ENCODE measurements around the gene ARF6. TPM values are rescaled to one million over a fixed set of nuclear protein-coding genes. Genes with fewer than 3 reads are reported as not detected.

The ARF6 gene
- total and polyA plus RNA-seq, 10 of the 15 experiments (the other 5 are each of a cell fraction or from before 2014, with no cell fraction given): 46.8 to 128 (median 71.9) TPM

- no peak for TF ChIP-seq HSF1 (IDR thresholded peaks at IDR 0.05; ENCODE audit: low read depth, low read length)
Observed at GRCh38 chr14:49867831-49868719, 24.8 kb upstream of the ARF6 start (continued).

GRCh38 chr14:49868720-49869114, 24.2 kb upstream of the ARF6 start:
- SMC1A ChIA-PET (ENCODE audit: uncharacterized antibody, unreplicated experiment): interaction anchor here (0.8 to 11.4 kb wide), 20 partner anchors 9 to 248 kb away, joined by 3 to 91 read pairs (median 6); partner anchors contain the start of genes MGAT2, NEMF and RPL36AL
- H3K36me3 ChIP-seq (ENCODE audit: control insufficient read depth in 2 of 2, insufficient read depth in 2 of 2, low read length in 1 of 2): no peaks in the 10 kb centered on the region
- FAIRE-seq (no peak), DNase-seq (ENCODE audit: low read depth, low spot score) (no peak), ATAC-seq (no peak)
- no peaks in the 10 kb centered on the region for H3K9me3 ChIP-seq (replicated peaks; ENCODE audit: control insufficient read depth, insufficient read depth, low read length)
- H2AFZ ChIP-seq (ENCODE audit: control insufficient read depth, low read depth, low read length): peak overlapping the region; percentile 78
- in situ Hi-C loops (cut with MboI): loop anchor here (10.0 kb wide), 1 partner anchor 226 kb away; no protein-coding TSS in a partner anchor
- CTCF ChIA-PET: interaction anchor here (0.7 to 13.8 kb wide), 16 partner anchors 11 to 233 kb away, joined by 3 to 243 read pairs (median 6); partner anchors contain the start of genes ARF6 and NEMF
- H4K20me1 ChIP-seq (ENCODE audit: control insufficient read depth, insufficient read depth): no peaks in the 10 kb centered on the region
- under 1% methylated on average over 5 of the region's 5 CpGs for WGBS (ENCODE audit: insufficient coverage, insufficient replicate concordance, low lambda C conversion rate, missing lambda C conversion rate)
- intact Hi-C loops (cut with micrococcal nuclease; ENCODE audit: unreplicated experiment): loop anchor here (1.0 to 2.0 kb wide), 3 partner anchors 25 to 219 kb away; partner anchors contain the start of gene ARF6
- H3K4me2 ChIP-seq (ENCODE audit: control insufficient read depth, insufficient read depth): peak overlapping the region; percentile 91
- H3K9ac ChIP-seq (ENCODE audit: control insufficient read depth, insufficient read depth, low read length): peak overlapping the region; percentile 65
- H3K4me1 ChIP-seq (ENCODE audit: control insufficient read depth, insufficient read depth, low read length): peaks cover 20% of the 10 kb centered on the region
- TF ChIP-seq, protein P1, sequence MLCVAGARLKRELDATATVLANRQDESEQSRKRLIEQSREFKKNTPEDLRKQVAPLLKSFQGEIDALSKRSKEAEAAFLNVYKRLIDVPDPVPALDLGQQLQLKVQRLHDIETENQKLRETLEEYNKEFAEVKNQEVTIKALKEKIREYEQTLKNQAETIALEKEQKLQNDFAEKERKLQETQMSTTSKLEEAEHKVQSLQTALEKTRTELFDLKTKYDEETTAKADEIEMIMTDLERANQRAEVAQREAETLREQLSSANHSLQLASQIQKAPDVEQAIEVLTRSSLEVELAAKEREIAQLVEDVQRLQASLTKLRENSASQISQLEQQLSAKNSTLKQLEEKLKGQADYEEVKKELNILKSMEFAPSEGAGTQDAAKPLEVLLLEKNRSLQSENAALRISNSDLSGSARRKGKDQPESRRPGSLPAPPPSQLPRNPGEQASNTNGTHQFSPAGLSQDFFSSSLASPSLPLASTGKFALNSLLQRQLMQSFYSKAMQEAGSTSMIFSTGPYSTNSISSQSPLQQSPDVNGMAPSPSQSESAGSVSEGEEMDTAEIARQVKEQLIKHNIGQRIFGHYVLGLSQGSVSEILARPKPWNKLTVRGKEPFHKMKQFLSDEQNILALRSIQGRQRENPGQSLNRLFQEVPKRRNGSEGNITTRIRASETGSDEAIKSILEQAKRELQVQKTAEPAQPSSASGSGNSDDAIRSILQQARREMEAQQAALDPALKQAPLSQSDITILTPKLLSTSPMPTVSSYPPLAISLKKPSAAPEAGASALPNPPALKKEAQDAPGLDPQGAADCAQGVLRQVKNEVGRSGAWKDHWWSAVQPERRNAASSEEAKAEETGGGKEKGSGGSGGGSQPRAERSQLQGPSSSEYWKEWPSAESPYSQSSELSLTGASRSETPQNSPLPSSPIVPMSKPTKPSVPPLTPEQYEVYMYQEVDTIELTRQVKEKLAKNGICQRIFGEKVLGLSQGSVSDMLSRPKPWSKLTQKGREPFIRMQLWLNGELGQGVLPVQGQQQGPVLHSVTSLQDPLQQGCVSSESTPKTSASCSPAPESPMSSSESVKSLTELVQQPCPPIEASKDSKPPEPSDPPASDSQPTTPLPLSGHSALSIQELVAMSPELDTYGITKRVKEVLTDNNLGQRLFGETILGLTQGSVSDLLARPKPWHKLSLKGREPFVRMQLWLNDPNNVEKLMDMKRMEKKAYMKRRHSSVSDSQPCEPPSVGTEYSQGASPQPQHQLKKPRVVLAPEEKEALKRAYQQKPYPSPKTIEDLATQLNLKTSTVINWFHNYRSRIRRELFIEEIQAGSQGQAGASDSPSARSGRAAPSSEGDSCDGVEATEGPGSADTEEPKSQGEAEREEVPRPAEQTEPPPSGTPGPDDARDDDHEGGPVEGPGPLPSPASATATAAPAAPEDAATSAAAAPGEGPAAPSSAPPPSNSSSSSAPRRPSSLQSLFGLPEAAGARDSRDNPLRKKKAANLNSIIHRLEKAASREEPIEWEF (IDR thresholded peaks at IDR 0.05; ENCODE audit: insufficient replicate concordance, low read depth, low read length): peak; percentile 9
- TF ChIP-seq NR2C1 (IDR thresholded peaks at IDR 0.05) (0 out of 2 replicates have a peak, but pooled peaks have one; percentile 7), GATAD2B (conservative IDR thresholded peaks at IDR 0.05; ENCODE audit: low read depth) (0 out of 2 replicates have a peak, but pooled peaks have one; percentile 3), REST (IDR thresholded peaks at IDR 0.05; ENCODE audit: low read depth, low read length) (no peak), ESRRA (IDR thresholded peaks at IDR 0.05; ENCODE audit: low read length) (no peak)
- RAD21 ChIA-PET (ENCODE audit: unreplicated experiment): interaction anchor here (0.9 to 4.1 kb wide), 25 partner anchors 8 to 236 kb away, joined by 3 to 38 read pairs (median 7); partner anchors contain the start of genes ARF6 and NEMF
- TSS peak; percentile 68 for BruUV-seq (replicated peaks)
- H3K4me3 ChIP-seq: peak overlapping the region; percentile 64; the same call in 1 of the 2 replicates
- no peaks in the 10 kb centered on the region for H3K27me3 ChIP-seq (replicated peaks in 1 of 2; ENCODE audit: control insufficient read depth in 2 of 2, insufficient read depth in 2 of 2, low read length in 1 of 2)
- H3K27ac ChIP-seq (ENCODE audit: control insufficient read depth, insufficient read depth): peak overlapping the region; percentile 74
- peaks cover 7% of the 10 kb centered on the region for H3K79me2 ChIP-seq (ENCODE audit: control insufficient read depth, insufficient read depth, low read length)
- POLR2A ChIA-PET: interaction anchor here (0.6 to 6.6 kb wide), 22 partner anchors 17 to 272 kb away, joined by 3 to 60 read pairs (median 6); partner anchors contain the start of genes ARF6, NEMF and VCPKMT
